Measurements from ENCODE around the gene SPIN3.
A peak's percentile ranks its signal among the peaks of the same experiment; 100 is the strongest.

Gene SPIN3

GRCh38 chrX:56975611-56976010, 19.7 kb downstream of the SPIN3 start:
- TF ChIP-seq CTCF (conservative IDR thresholded peaks at IDR 0.05), result peak; percentile 32
- H3K27ac ChIP-seq, result no peak overlapping the region

- H3K27ac ChIP-seq, result no peak overlapping the region
- TF ChIP-seq CTCF (conservative IDR thresholded peaks at IDR 0.05), result no peak
Observed at GRCh38 chrX:56974408-56974807, 20.9 kb downstream of the SPIN3 start.

GRCh38 chrX:56969559-56969958, 25.8 kb downstream of the SPIN3 start:
- no peak for TF ChIP-seq CTCF (conservative IDR thresholded peaks at IDR 0.05)
- no peak overlapping the region for H3K27ac ChIP-seq

- TF ChIP-seq CTCF (conservative IDR thresholded peaks at IDR 0.05), result no peak
- H3K27ac ChIP-seq, result no peak overlapping the region
Observed at GRCh38 chrX:56968980-56969379, 26.4 kb downstream of the SPIN3 start.

- TF ChIP-seq CTCF (conservative IDR thresholded peaks at IDR 0.05), result no peak
- no peak overlapping the region for H3K27ac ChIP-seq
Observed at GRCh38 chrX:56963377-56963776, 32.0 kb downstream of the SPIN3 start.

- TF ChIP-seq CTCF (conservative IDR thresholded peaks at IDR 0.05), result no peak
- peak overlapping the region; percentile 67 for H3K27ac ChIP-seq
Observed at GRCh38 chrX:56947699-56948098, 47.6 kb downstream of the SPIN3 start.

- peak overlapping the region; percentile 67 for H3K27ac ChIP-seq
Observed at GRCh38 chrX:56946201-56946600, 49.1 kb downstream of the SPIN3 start.

GRCh38 chrX:56945226-56945625, 50.1 kb downstream of the SPIN3 start:
- H3K27ac ChIP-seq, result peak overlapping the region; percentile 67

GRCh38 chrX:56943264-56943663, 52.1 kb downstream of the SPIN3 start:
- no peak for TF ChIP-seq CTCF (conservative IDR thresholded peaks at IDR 0.05)
- no peak overlapping the region; the same call in 1 of the 2 replicates for H3K27ac ChIP-seq
